GM21576 (cell line): ENCODE results near the gene MYRIP.

Experiments
- ATAC-seq: cut with Tn5 transposase; IDR thresholded peaks from one replicate; pipeline ENCODE4 v1.9.1; 2021; ENCODE audit warnings: mild to moderate bottlenecking, moderate library complexity; ENCODE audit not compliant: unreplicated experiment

MYRIP gene

GRCh38 chr3:40308725-40309417, 499.5 kb downstream of the MYRIP start:
- ATAC-seq: peak; percentile 2

DNA sequence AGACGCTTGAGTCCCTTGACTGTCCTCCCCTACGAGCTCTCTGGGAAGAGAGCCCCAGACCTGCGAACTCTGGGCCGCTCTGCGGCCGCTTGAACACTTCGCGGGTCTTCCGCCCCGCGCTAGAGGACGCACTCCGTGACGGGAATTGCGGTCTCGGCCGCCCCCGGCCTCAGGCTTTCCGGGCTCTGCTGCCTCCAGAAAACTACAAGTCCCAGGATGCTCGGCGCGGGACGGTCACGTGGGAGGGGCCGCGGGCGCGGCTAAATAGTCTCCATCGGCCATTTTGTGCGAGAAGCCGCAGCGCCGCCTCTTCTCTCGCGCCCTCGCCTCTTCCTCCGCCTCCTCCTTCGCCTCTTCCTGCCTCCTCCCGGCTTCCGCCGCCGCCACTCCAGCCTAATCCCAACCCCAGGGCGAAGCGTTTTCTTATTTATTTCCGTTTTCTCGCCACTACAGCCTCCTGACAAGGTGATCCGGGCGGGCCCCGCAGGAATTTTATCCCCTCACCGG, 500.1 kb downstream of the MYRIP start, which contains the start of gene EIF1B:
TSS of gene EIF1B (plus strand) at position 290 of the 507 bp plus-strand sequence. CDS start 235 bp downstream, outside the sequence.
- peak; percentile 87 for ATAC-seq
